ENCODE data around the gene UAP1L1. TPM values are rescaled to one million over a fixed set of nuclear protein-coding genes. Genes with fewer than 3 reads are reported as not detected.

The UAP1L1 gene
- total and polyA plus RNA-seq, 2 of the 8 experiments (the other 6 are each of a cell fraction or from before 2014, with no cell fraction given): 2.0 to 5.4 TPM

GRCh38 chr9:137070201-137070905 lies 7.0 kb upstream of the UAP1L1 start, which contains the start of gene SAPCD2:
SAPCD2 (minus strand) TSS chr9:137070557; CDS start chr9:137070460, 97 bp downstream.
- FAIRE-seq (no peak), DNase-seq (ENCODE audit: low read depth in 1 of 2, low spot score in 2 of 2) (peak; percentile 75 to 84)
- peaks cover 0 to 18% (median 7%) of the 10 kb centered on the region in 4 experiments; a peak in 5 of 7 replicates for H3K27me3 ChIP-seq (replicated peaks in 1 of 4; ENCODE audit: control insufficient read depth in 3 of 4, extremely low read depth in 1 of 4, insufficient read depth in 3 of 4, low read length in 3 of 4)
- H3K23me2 ChIP-seq (ENCODE audit: low read depth, low read length): peaks cover 13% of the 10 kb centered on the region
- 1% methylated on average over 40 of the region's 74 CpGs; no CpG with 5 or more reads in 1 of the 2 experiments for WGBS, 2 experiments (ENCODE audit: extremely low coverage in 1 of 2, insufficient coverage in 1 of 2, insufficient read length in 1 of 2, insufficient replicate concordance in 2 of 2, low coverage in 1 of 2, low lambda C conversion rate in 2 of 2, missing lambda C conversion rate in 1 of 2)
- H3K79me1 ChIP-seq (ENCODE audit: low read depth, low read length): peaks cover 2% of the 10 kb centered on the region; the same call in 1 of the 2 replicates
- H3K18ac ChIP-seq (ENCODE audit: extremely low read depth, low read length): peak within 1 kb of the TSS; percentile 81
- H4K20me1 ChIP-seq (replicated peaks in 1 of 2; ENCODE audit: control insufficient read depth in 1 of 2, insufficient read depth in 2 of 2, low read length in 2 of 2): peaks cover 23 to 25% of the 10 kb centered on the region in 2 experiments
- H4K8ac ChIP-seq (ENCODE audit: extremely low read depth, insufficient read depth, low read length): peak within 1 kb of the TSS; percentile 90
- H3K9me3 ChIP-seq (ENCODE audit: insufficient read depth in 2 of 2, low read depth in 1 of 2, low read length in 1 of 2): no peaks in the 10 kb centered on the region
- H3K56ac ChIP-seq (replicated peaks; ENCODE audit: insufficient read length, low read depth, low read length): peak within 1 kb of the TSS; percentile 12
- no peaks in the 10 kb centered on the region for H3K79me2 ChIP-seq (ENCODE audit: control insufficient read depth in 1 of 2, insufficient read depth in 2 of 2, low read length in 2 of 2)
- H3K9ac ChIP-seq (replicated peaks in 1 of 4; ENCODE audit: extremely low read depth in 1 of 4, low read depth in 3 of 4, low read length in 3 of 4): peak within 1 kb of the TSS in 3 of 4 experiments; percentile 10 to 34 (median 20); a peak in 3 of 7 replicates
- peak within 1 kb of the TSS; percentile 99; the same call in 1 of the 2 replicates for H2AK5ac ChIP-seq (ENCODE audit: low read depth, low read length)
- H2BK15ac ChIP-seq (ENCODE audit: low read length): peak within 1 kb of the TSS; percentile 98
- no peak within 1 kb of the TSS; the same call in 1 of the 2 replicates for H3K27ac ChIP-seq (ENCODE audit: low read depth, low read length)
- H2BK20ac ChIP-seq (ENCODE audit: low read length): peak within 1 kb of the TSS; percentile 90
- peaks cover 0 to 27% (median 21%) of the 10 kb centered on the region in 4 experiments; a peak in 6 of 7 replicates for H3K4me1 ChIP-seq (replicated peaks in 1 of 4; ENCODE audit: control insufficient read depth in 3 of 4, insufficient read depth in 4 of 4, low read length in 3 of 4)
- CTCF ChIA-PET (ENCODE audit: partially characterized antibody): interaction anchor here (0.6 to 13.5 kb wide), 21 partner anchors 7 to 313 kb away, joined by 3 to 291 read pairs (median 5); partner anchors contain the start of genes ABCA2, ENTPD2, FUT7 and MAN1B1
- peak within 1 kb of the TSS; percentile 46 to 64 (median 48) for H3K4me3 ChIP-seq (ENCODE audit: extremely low read depth in 1 of 4, insufficient read depth in 2 of 4, low read depth in 3 of 4, low read length in 4 of 4)
- H3K4ac ChIP-seq (replicated peaks; ENCODE audit: insufficient read length, low read depth, low read length): peak within 1 kb of the TSS; percentile 24
- H2BK12ac ChIP-seq (ENCODE audit: low read depth, low read length): peak within 1 kb of the TSS; percentile 98; the same call in 1 of the 2 replicates
- H2BK120ac ChIP-seq (replicated peaks; ENCODE audit: low read depth, low read length): peak within 1 kb of the TSS; percentile 83
- 0 out of 2 replicates have a peak within 1 kb of the TSS, but pooled peaks have one; percentile 3 for H2AFZ ChIP-seq (ENCODE audit: low read length)
- H3K14ac ChIP-seq (ENCODE audit: insufficient read length): no peak within 1 kb of the TSS
- peak within 1 kb of the TSS; percentile 71 for H4K91ac ChIP-seq (replicated peaks; ENCODE audit: insufficient read length, low read length)
- POLR2A ChIA-PET (ENCODE audit: partially characterized antibody): interaction anchor here (0.6 to 2.0 kb wide), 10 partner anchors 11 to 172 kb away, joined by 3 to 5 read pairs (median 4); partner anchors contain the start of gene MAN1B1
- H2BK5ac ChIP-seq (ENCODE audit: low read depth, low read length): peak within 1 kb of the TSS; percentile 44; the same call in 1 of the 2 replicates
- H3K23ac ChIP-seq (ENCODE audit: insufficient read length): no peak within 1 kb of the TSS
- peak within 1 kb of the TSS; percentile 39 for H4K5ac ChIP-seq (ENCODE audit: insufficient read length, low read depth, low read length)
- H3K4me2 ChIP-seq (ENCODE audit: insufficient read depth in 1 of 2, low read depth in 2 of 2, low read length in 2 of 2): peak within 1 kb of the TSS; percentile 73 to 85
- H3K36me3 ChIP-seq (ENCODE audit: control insufficient read depth in 2 of 4, insufficient read depth in 4 of 4, low read length in 3 of 4): no peaks in the 10 kb centered on the region
- TF ChIP-seq CEBPB (IDR thresholded peaks at IDR 0.05; ENCODE audit: low read depth, low read length) (no peak), SUZ12 (IDR thresholded peaks at IDR 0.05; ENCODE audit: low read length) (no peak), FOSL1 (IDR thresholded peaks at IDR 0.05; ENCODE audit: insufficient read depth, low read depth, low read length) (no peak), TBP (IDR thresholded peaks at IDR 0.05; ENCODE audit: low read depth, low read length) (peak; percentile 35; the same call in 1 of the 2 replicates), MAFK (IDR thresholded peaks at IDR 0.05; ENCODE audit: low read depth, low read length) (no peak), NANOG (IDR thresholded peaks at IDR 0.05; ENCODE audit: insufficient read depth, low read depth, low read length, poor library complexity, severe bottlenecking) (no peak), SP2 (IDR thresholded peaks at IDR 0.05; ENCODE audit: low read length) (no peak), ZNF274 (IDR thresholded peaks at IDR 0.05; ENCODE audit: borderline replicate concordance, extremely low read depth, low read length) (no peak), KDM1A (IDR thresholded peaks at IDR 0.05; ENCODE audit: borderline replicate concordance, low read length) (no peak), POLR2A (IDR thresholded peaks at IDR 0.05; ENCODE audit: control extremely low read depth in 1 of 2, low read depth in 2 of 2, low read length in 2 of 2) (peak in 1 of 2 experiments; percentile 49; a peak in 1 of 3 replicates), SIRT6 (IDR thresholded peaks at IDR 0.05; ENCODE audit: low read length) (no peak), SAP30 (IDR thresholded peaks at IDR 0.05; ENCODE audit: insufficient read depth, insufficient replicate concordance, low read length) (no peak)
